ENCODE measurements around the gene PPP2R2C. TPM values are rescaled to one million over a fixed set of nuclear protein-coding genes. Genes with fewer than 3 reads are reported as not detected.
A peak's percentile ranks its signal among the peaks of the same experiment; 100 is the strongest.

The PPP2R2C gene
- total RNA-seq, 6 experiments from 2014 or later: 0.14 to 0.25 (median 0.23) TPM; not detected in 2

GRCh38 chr4:6343939-6344408 lies 128.4 kb downstream of the PPP2R2C start:
- H3K36me3 Mint-ChIP-seq (ENCODE audit: low read depth): no peaks in the 10 kb centered on the region
- peak overlapping the region; percentile 47; the same call in 1 of the 2 replicates for H3K4me3 Mint-ChIP-seq
- H3K4me1 Mint-ChIP-seq (ENCODE audit: low read depth): peaks cover 24% of the 10 kb centered on the region
- DNase-seq: peak; percentile 74
- peak overlapping the region; percentile 47; the same call in 1 of the 2 replicates for H3K27ac Mint-ChIP-seq
- peaks cover 6% of the 10 kb centered on the region; the same call in 1 of the 2 replicates for H3K9me3 Mint-ChIP-seq
- TF ChIP-seq CTCF (IDR thresholded peaks at IDR 0.05): peak; percentile 55
- peaks cover 27% of the 10 kb centered on the region for H3K27me3 Mint-ChIP-seq (ENCODE audit: insufficient read depth)

DNA sequence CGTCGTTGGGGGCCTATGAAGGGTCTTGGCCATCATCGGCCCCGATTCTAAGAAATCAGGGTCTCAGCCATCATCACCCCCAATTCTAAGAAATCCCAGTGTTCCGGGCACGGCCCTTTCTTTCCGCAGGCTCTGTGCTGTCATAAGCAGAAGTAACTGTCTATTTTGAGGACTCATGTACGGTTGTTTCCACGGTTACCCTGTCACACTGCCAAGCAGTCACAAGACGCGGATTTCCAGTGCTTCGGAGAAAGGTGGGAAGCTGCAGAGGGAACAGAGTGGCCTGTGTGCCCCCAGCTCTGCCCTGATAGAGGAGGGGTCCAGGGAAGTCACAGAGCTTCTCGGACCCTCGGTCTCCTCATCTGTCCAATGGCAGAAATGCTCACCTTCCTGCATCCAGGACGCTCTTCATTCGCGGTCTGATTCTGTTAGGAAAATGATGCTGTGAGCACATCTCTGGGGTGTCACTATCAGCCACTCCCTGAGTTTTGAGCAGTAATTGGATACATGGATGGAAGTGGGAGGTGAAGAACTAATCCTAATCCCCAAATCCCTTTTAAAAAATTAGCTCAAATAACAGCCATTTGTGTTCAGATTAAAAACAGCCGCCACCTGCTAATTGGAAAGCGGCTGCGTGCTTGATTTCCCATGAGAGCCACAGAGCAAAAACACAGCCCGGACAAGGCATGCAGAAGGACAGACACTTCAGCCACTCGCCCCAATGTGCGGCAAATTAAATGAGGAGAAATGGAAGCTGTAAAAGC lies 129.7 kb downstream of the PPP2R2C start:
- no peak for DNase-seq
- no peak for TF ChIP-seq CTCF (IDR thresholded peaks at IDR 0.05)
- H3K4me3 Mint-ChIP-seq: no peak overlapping the region
- peaks cover 6% of the 10 kb centered on the region; the same call in 1 of the 2 replicates for H3K9me3 Mint-ChIP-seq
- H3K36me3 Mint-ChIP-seq (ENCODE audit: low read depth): no peaks in the 10 kb centered on the region
- no peak overlapping the region for H3K27ac Mint-ChIP-seq
- H3K4me1 Mint-ChIP-seq (ENCODE audit: low read depth): peaks cover 24% of the 10 kb centered on the region
- H3K27me3 Mint-ChIP-seq (ENCODE audit: insufficient read depth): peaks cover 19% of the 10 kb centered on the region

- DNase-seq: no peak
- H3K4me1 Mint-ChIP-seq (ENCODE audit: low read depth): peaks cover 24% of the 10 kb centered on the region
- peaks cover 6% of the 10 kb centered on the region; the same call in 1 of the 2 replicates for H3K9me3 Mint-ChIP-seq
- H3K4me3 Mint-ChIP-seq: no peak overlapping the region
- peaks cover 16% of the 10 kb centered on the region for H3K27me3 Mint-ChIP-seq (ENCODE audit: insufficient read depth)
- TF ChIP-seq CTCF (IDR thresholded peaks at IDR 0.05): no peak
- no peaks in the 10 kb centered on the region for H3K36me3 Mint-ChIP-seq (ENCODE audit: low read depth)
- H3K27ac Mint-ChIP-seq: no peak overlapping the region
Observed at GRCh38 chr4:6341696-6342095, 130.7 kb downstream of the PPP2R2C start.

DNA sequence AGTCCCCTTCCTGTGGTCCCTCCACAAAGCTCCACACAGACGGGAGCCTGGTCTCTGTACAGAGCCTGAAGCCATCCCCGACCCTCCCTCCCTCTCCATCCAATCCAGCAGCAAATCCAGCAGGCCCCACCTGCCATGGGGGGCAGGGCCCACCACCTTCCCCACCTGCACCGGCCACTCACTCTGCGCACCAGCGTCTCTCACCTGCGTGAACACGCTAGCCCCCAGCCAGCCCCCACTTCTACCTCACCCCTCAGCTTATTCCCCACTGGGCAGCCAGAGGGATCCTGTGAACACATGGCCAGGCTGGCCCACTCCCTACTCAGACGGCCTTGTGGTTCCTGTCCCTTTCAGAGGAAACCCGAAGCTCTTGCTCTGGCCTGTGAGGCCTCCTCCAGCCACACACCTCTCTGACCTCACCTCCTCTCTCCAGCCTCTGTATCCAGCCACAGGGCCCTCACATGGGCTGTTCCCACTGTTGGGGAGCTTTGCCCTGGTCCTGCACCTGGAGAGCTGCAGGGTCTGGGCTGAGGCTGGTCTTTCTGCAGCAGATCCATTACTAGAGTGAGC lies 131.9 kb downstream of the PPP2R2C start:
- no peaks in the 10 kb centered on the region for H3K9me3 Mint-ChIP-seq
- no peak for DNase-seq
- TF ChIP-seq CTCF (IDR thresholded peaks at IDR 0.05): no peak

GRCh38 chr4:6339818-6340445 lies 132.5 kb downstream of the PPP2R2C start:
- Mint-ChIP-seq H3K27ac (no peak overlapping the region), H3K4me1 (ENCODE audit: low read depth) (peaks cover 22% of the 10 kb centered on the region), H3K27me3 (ENCODE audit: insufficient read depth) (peaks cover 16% of the 10 kb centered on the region), H3K36me3 (ENCODE audit: low read depth) (no peaks in the 10 kb centered on the region), H3K9me3 (no peaks in the 10 kb centered on the region), H3K4me3 (no peak overlapping the region)
- no peak for TF ChIP-seq CTCF (IDR thresholded peaks at IDR 0.05)
- DNase-seq: no peak

More for the DNA sequence above, 131.9 kb downstream of the PPP2R2C start:
- Mint-ChIP-seq H3K4me1 (ENCODE audit: low read depth) (peaks cover 24% of the 10 kb centered on the region), H3K36me3 (ENCODE audit: low read depth) (no peaks in the 10 kb centered on the region), H3K4me3 (no peak overlapping the region), H3K27ac (no peak overlapping the region), H3K27me3 (ENCODE audit: insufficient read depth) (peaks cover 16% of the 10 kb centered on the region)

Data from HFFc6 (cell line).